Kidney (tissue), 14 donors: ENCODE results near the gene POT1. TPM values are rescaled to one million over a fixed set of nuclear protein-coding genes. Genes with fewer than 3 reads are reported as not detected.

Experiments
- DNase-seq, 5 donors: peaks; one replicate each; pipeline ENCODE4 v3.0.0-alpha.2; 2013 to 2020
- FAIRE-seq: peaks from 2 replicates; lab custom pipeline; 2012; peaks lifted over from hg19 to GRCh38; lab: Jason Lieb, UNC
- H3K27ac ChIP-seq, 2 donors: one replicate each; pipeline ENCODE4 v1.7.0; 2013; ENCODE audit warnings: low read depth in 2 of 2, low read length in 2 of 2, inconsistent platforms in 1 of 2
- H3K27me3 ChIP-seq: one replicate; pipeline ENCODE4 v1.7.1; 2013; ENCODE audit warnings: low read length, inconsistent platforms; ENCODE audit not compliant: control insufficient read depth, insufficient read depth
- H3K36me3 ChIP-seq, 3 donors: one replicate each; pipeline versions ENCODE4 v1.7.0 to v1.7.1; 2013; ENCODE audit warnings: low read length in 3 of 3, control low read depth in 1 of 3, inconsistent platforms in 1 of 3; ENCODE audit not compliant: insufficient read depth in 3 of 3, control insufficient read depth in 2 of 3
- H3K4me1 ChIP-seq, 3 donors: one replicate each; pipeline versions ENCODE4 v1.7.0 to v1.7.1; 2013; ENCODE audit warnings: low read length in 3 of 3, inconsistent platforms in 1 of 3, low read depth in 1 of 3; ENCODE audit not compliant: control insufficient read depth in 2 of 3, insufficient read depth in 2 of 3
- H3K4me3 ChIP-seq, 3 donors: one replicate each; pipeline versions ENCODE4 v1.7.0 to v1.8.1; 2013; ENCODE audit warnings: low read length in 3 of 3, control low read depth in 1 of 3, inconsistent platforms in 1 of 3
- H3K9ac ChIP-seq, 3 donors: one replicate each; pipeline versions ENCODE4 v1.7.0 to v1.7.1; 2013; ENCODE audit warnings: low read length in 3 of 3, control low read depth in 1 of 3, inconsistent platforms in 1 of 3
- H3K9me3 ChIP-seq, 3 donors: one replicate each; pipeline versions ENCODE4 v1.7.0 to v1.7.1; 2013; ENCODE audit warnings: low read length in 3 of 3, control low read depth in 1 of 3, inconsistent platforms in 1 of 3; ENCODE audit not compliant: control insufficient read depth in 2 of 3, insufficient read depth in 1 of 3
- intact Hi-C: fragments of 100-400 bp; cut with DNase I; formaldehyde crosslinking; loops from one replicate; pipeline ENCODE4 v1.11.1; 2022
- polyA plus RNA-seq: library from polyadenylated mRNA; stranded (reverse); fragments of 350-450 nt; fragmentation: Illumina TruSeq; extraction: RNeasy Lipid Tissue Mini Kit (QIAGEN cat#74804); gene quantifications from one replicate; pipeline ENCODE4 v1.2.3, GENCODE V29; 2014; ENCODE audit warnings: low read depth, low replicate concordance; ENCODE audit not compliant: insufficient read depth
- total RNA-seq: library from RNA; stranded (reverse); fragmentation: NEBNext Ultra II Directional; extraction: Animal tissue kit (Norgen Biotek cat#: 25700); gene quantifications from one replicate; pipeline ENCODE4 v1.2.1, GENCODE V29; 2021
- TF ChIP-seq, protein P1 (sequence below): IDR thresholded peaks from 3 replicates; pipeline ENCODE4 v1.5.1; 2012; ENCODE audit warnings: mild to moderate bottlenecking, moderate library complexity, borderline replicate concordance; ENCODE audit not compliant: insufficient read depth; ENCODE audit errors: extremely low read depth
- donor health status: control.
- donor health status: control.
- donor health status: control.
- donor health status: control.
- donor health status: control.
- donor health status: DM: yes; HTN: yes; CAD: no.
- donor health status: Normal renal cell carcinoma (clear cell type).

POT1 gene
- total and polyA plus RNA-seq, 2 donors from 2014 or later = 16.5 to 23.2 TPM

DNA sequence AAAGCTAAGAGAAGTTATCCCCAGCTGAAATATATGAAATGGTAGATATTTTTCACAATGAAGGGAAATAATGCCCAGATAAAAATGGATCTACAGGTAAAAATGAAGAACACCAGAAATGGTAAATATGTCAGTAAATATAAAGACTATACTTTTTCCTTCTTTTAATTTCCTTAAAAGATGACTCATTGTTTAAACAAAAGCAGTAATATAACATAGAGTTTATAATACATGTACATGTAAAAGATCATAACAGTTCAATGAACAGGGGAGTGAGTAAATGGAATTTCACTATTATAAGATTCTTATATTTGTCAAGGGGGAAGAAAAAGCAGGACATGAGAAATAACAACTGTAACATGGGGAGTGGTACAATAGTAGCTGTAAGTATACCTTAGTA, 7.4 kb downstream of the POT1 start:
- H3K27me3 ChIP-seq = no peaks in the 10 kb centered on the region
- no peaks in the 10 kb centered on the region for H3K36me3 ChIP-seq
- intact Hi-C loops = no loop called here
- DNase-seq (no peak), FAIRE-seq (no peak)
- no peak overlapping the region for H3K27ac ChIP-seq
- no peak overlapping the region for H3K4me3 ChIP-seq
- TF ChIP-seq, protein P1, sequence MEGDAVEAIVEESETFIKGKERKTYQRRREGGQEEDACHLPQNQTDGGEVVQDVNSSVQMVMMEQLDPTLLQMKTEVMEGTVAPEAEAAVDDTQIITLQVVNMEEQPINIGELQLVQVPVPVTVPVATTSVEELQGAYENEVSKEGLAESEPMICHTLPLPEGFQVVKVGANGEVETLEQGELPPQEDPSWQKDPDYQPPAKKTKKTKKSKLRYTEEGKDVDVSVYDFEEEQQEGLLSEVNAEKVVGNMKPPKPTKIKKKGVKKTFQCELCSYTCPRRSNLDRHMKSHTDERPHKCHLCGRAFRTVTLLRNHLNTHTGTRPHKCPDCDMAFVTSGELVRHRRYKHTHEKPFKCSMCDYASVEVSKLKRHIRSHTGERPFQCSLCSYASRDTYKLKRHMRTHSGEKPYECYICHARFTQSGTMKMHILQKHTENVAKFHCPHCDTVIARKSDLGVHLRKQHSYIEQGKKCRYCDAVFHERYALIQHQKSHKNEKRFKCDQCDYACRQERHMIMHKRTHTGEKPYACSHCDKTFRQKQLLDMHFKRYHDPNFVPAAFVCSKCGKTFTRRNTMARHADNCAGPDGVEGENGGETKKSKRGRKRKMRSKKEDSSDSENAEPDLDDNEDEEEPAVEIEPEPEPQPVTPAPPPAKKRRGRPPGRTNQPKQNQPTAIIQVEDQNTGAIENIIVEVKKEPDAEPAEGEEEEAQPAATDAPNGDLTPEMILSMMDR = no peak
- no peaks in the 10 kb centered on the region for H3K9me3 ChIP-seq
- no peak overlapping the region for H3K9ac ChIP-seq
- H3K4me1 ChIP-seq = no peaks in the 10 kb centered on the region

DNA sequence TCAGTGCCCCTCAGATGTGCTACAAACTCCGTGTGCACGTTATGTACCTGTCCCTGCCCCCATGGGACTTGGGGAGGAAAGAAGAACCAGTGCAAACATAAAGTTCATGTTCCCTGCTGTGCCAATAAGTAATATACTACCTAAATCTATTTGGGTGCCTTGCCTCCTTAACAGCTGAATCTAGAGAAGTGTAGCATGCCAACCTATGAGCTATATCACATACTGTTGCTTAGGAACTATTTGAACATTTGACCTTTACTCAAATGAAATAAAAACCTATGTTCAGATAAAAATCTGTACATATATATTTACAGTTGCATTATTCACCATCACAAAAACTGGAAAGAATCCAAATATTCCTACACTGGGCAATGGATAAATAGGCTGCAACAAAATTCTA, 9.8 kb downstream of the POT1 start:
- no peaks in the 10 kb centered on the region for H3K36me3 ChIP-seq
- H3K27ac ChIP-seq = no peak overlapping the region
- H3K9ac ChIP-seq = no peak overlapping the region
- intact Hi-C loops = no loop called here
- no peaks in the 10 kb centered on the region for H3K9me3 ChIP-seq
- TF ChIP-seq, protein P1 = no peak
- no peak for DNase-seq
- FAIRE-seq = no peak
- no peak overlapping the region for H3K4me3 ChIP-seq
- no peaks in the 10 kb centered on the region for H3K27me3 ChIP-seq
- H3K4me1 ChIP-seq = peaks cover 0 to 4% (median 0%) of the 10 kb centered on the region in 3 donors

DNA sequence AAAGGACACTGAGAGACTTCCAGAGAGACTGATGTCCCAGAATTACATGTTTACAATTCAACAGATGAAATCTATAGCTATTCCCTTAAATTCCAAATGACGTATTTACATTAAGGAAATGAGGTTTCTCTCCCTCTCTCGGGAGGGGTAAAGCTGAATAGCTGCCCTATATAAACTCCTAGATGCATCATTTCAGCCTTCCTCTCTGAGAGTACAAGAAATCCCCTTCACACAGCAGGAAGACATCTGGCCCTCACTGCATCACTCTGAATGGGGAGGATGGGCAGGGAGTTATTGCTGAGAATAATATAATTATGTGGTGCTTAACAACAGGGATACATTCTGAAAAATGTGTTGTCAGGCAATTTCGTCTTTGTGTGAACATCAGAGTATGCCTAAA, 11.0 kb downstream of the POT1 start:
- TF ChIP-seq, protein P1 = no peak
- no peak overlapping the region for H3K27ac ChIP-seq
- no peaks in the 10 kb centered on the region for H3K9me3 ChIP-seq
- FAIRE-seq = no peak
- DNase-seq = no peak
- H3K9ac ChIP-seq = no peak overlapping the region
- H3K4me1 ChIP-seq = peaks cover 0 to 4% (median 0%) of the 10 kb centered on the region in 3 donors
- intact Hi-C loops = no loop called here
- no peaks in the 10 kb centered on the region for H3K36me3 ChIP-seq
- H3K27me3 ChIP-seq = no peaks in the 10 kb centered on the region
- no peak overlapping the region for H3K4me3 ChIP-seq

DNA sequence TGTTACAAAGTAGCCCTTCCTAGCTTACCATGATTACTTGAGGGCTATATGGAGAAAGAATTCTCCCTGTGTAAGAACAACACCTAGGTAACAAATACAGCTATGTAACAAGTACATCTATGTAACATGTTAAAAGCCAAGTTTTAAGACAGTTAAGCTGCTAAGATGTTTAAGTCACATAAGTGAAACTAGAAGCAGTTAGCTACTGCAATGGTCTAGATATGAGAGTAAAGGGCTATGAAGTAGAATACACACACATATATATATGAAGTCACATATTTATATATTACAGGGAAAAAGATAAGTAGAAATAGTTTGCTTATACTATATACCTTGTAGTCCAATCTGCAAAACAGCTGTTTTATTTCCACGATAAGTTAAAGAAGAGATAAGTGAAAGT, 14.4 kb downstream of the POT1 start:
- DNase-seq = no peak
- Histone ChIP-seq H3K27me3 (no peaks in the 10 kb centered on the region), H3K9ac (no peak overlapping the region), H3K4me3 (no peak overlapping the region), H3K4me1 (peaks cover 0 to 4% (median 0%) of the 10 kb centered on the region in 3 donors), H3K9me3 (no peaks in the 10 kb centered on the region), H3K36me3 (no peaks in the 10 kb centered on the region), H3K27ac (no peak overlapping the region)
- TF ChIP-seq, protein P1 = no peak
- intact Hi-C loops = no loop called here
- FAIRE-seq = no peak
